Mucosa of stomach (tissue), 1 donor: ENCODE data around the gene FOXJ1.

Experiments
- H3K27me3 ChIP-seq: one replicate; pipeline ENCODE4 v1.7.0; 2013; ENCODE audit warnings: mild to moderate bottlenecking, low read length; ENCODE audit not compliant: control insufficient read depth, insufficient read depth
- H3K36me3 ChIP-seq: one replicate; pipeline ENCODE4 v1.7.0; 2013; ENCODE audit warnings: low read length; ENCODE audit not compliant: control insufficient read depth, insufficient read depth
- H3K4me1 ChIP-seq: one replicate; pipeline ENCODE4 v1.7.0; 2013; ENCODE audit warnings: mild to moderate bottlenecking, low read length; ENCODE audit not compliant: control insufficient read depth, insufficient read depth
- H3K4me3 ChIP-seq: one replicate; pipeline ENCODE4 v1.7.0; 2013; ENCODE audit warnings: low read length
- H3K9ac ChIP-seq: one replicate; pipeline ENCODE4 v1.7.0; 2013; ENCODE audit warnings: mild to moderate bottlenecking, low read length, moderate library complexity
- H3K9me3 ChIP-seq: one replicate; pipeline ENCODE4 v1.7.0; 2013; ENCODE audit warnings: mild to moderate bottlenecking, low read length, moderate library complexity; ENCODE audit not compliant: control insufficient read depth
- donor health status: Pancreatic carcinoma.

Gene FOXJ1

DNA sequence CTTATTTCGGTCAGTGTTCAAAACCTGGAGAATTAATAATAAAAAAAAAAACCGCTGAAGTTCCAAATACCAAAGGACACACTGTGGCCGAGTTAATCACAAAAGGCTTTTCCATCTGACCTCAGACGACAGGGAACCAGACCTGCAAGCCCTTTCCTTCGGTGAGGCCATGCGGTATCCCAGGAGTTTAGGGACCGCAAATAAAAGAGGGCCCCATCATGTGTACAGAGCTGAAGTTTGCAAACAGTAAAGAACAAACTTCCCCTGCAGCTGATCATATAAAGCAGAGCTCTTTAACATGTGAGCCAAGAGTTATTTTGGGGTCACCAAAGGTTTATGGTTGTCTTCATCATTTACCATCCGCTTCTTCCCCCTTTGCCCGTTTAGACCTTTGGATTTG lies 33.0 kb upstream of the FOXJ1 start:
- Histone ChIP-seq H3K9ac (no peak overlapping the region), H3K4me3 (no peak overlapping the region), H3K27me3 (no peaks in the 10 kb centered on the region), H3K4me1 (no peaks in the 10 kb centered on the region), H3K36me3 (no peaks in the 10 kb centered on the region), H3K9me3 (no peaks in the 10 kb centered on the region)

DNA sequence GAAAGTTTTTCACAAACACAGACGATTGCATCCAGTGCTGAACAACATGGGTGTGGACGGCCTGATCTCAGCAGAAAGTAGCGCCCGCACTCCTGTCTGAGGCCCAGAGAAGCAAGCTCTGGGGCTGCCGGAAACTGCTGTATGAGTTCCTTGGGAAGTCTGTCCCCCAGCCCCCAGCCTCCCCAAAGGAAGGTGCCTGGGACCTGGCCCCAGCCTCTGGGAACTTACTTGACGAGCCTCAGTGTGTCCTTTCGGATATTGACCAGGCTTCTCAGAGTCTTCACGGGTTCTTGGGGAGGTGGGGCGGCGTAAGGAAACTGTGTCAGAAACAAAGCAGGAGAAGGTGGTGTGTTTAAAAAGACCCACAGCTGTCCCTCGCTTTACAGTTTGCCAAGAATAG lies 32.4 kb upstream of the FOXJ1 start:
- Histone ChIP-seq H3K36me3 (no peaks in the 10 kb centered on the region), H3K9me3 (no peaks in the 10 kb centered on the region), H3K4me3 (no peak overlapping the region), H3K4me1 (no peaks in the 10 kb centered on the region), H3K27me3 (no peaks in the 10 kb centered on the region), H3K9ac (no peak overlapping the region)

DNA sequence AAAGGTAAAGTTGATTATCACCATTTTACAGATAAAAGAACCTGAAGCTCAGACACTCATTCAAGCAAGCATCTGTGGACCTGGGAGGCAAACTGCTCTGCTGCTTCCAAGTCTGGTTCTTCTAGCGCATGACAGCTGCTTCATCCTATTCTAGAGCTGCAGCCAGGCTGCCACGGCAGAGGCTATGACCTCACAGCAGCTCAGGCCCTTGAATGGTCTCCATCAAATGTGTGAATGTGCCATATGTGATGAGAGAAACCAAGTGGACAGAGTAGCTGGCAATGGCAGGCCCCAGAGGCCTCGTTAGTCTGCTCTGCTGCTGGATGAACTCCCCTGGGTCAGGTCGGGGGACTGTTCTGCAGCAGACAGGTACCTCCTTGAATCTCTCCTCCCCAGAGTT lies 30.7 kb upstream of the FOXJ1 start:
- no peaks in the 10 kb centered on the region for H3K9me3 ChIP-seq
- no peak overlapping the region for H3K4me3 ChIP-seq
- no peak overlapping the region for H3K9ac ChIP-seq
- no peaks in the 10 kb centered on the region for H3K4me1 ChIP-seq
- no peaks in the 10 kb centered on the region for H3K36me3 ChIP-seq
- no peaks in the 10 kb centered on the region for H3K27me3 ChIP-seq

DNA sequence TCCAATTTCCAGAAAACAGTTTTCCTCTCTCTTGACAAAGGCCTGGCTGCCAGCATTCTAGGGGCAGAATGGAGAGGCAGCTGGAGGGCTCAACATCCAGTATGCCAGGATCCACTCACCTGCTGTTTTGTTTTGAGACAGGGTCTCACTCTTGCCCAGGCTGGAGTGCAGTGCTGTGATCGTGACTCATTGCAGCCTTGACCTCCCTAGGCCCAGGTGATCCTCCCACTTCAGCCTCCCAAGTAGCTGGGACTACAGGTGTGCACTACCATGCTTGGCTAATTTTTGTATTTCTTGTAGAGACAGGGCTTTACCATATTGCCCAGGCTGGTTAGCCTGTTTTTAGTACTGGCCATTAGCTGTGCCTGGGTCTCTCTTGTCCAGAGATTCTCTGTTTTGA lies 29.1 kb upstream of the FOXJ1 start:
- Histone ChIP-seq H3K4me1 (no peaks in the 10 kb centered on the region), H3K9ac (no peak overlapping the region), H3K9me3 (no peaks in the 10 kb centered on the region), H3K36me3 (no peaks in the 10 kb centered on the region), H3K4me3 (no peak overlapping the region), H3K27me3 (no peaks in the 10 kb centered on the region)

DNA sequence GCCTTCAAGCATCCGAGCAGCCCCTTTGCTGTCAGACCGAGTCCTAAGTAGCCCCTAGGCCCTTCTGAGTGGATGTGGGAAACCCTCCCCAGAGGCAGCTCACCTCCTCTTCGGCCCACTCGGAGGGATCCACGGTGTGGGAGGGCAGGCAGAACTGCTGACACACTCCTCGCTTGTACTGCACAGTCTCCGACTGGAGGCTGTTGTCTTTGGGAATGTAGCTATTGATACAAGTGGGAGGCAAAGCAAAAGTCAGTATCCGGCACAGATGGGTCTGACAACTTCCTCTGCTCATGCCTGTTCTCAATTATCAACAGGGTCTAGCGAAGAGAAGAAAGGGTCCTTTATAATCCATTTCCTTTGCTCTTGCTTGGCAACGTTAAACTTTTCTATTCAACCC lies 25.9 kb upstream of the FOXJ1 start:
- no peaks in the 10 kb centered on the region for H3K27me3 ChIP-seq
- no peaks in the 10 kb centered on the region for H3K9me3 ChIP-seq
- no peaks in the 10 kb centered on the region for H3K4me1 ChIP-seq
- no peak overlapping the region for H3K4me3 ChIP-seq
- no peak overlapping the region for H3K9ac ChIP-seq
- no peaks in the 10 kb centered on the region for H3K36me3 ChIP-seq

DNA sequence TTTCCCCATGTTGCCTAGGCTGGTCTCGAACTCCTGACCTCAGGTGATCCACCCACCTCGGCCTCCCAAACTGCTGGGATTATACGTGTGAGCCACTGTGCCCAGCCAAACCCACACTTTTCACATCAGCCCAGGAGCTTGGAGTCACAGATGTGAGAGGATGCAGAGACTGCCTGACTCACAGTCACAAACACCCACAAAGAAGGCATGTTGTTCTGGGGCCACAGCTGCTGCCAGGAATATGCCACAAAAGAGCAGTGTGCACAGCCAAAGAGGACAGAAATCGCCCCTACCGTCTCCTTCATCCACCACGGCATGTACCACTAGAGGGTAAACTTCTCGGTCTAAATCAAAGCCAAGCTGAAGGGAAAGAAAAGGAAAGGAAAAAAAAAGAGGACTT lies 25.1 kb upstream of the FOXJ1 start:
- Histone ChIP-seq H3K9me3 (no peaks in the 10 kb centered on the region), H3K9ac (no peak overlapping the region), H3K4me3 (no peak overlapping the region), H3K36me3 (no peaks in the 10 kb centered on the region), H3K4me1 (no peaks in the 10 kb centered on the region), H3K27me3 (no peaks in the 10 kb centered on the region)

DNA sequence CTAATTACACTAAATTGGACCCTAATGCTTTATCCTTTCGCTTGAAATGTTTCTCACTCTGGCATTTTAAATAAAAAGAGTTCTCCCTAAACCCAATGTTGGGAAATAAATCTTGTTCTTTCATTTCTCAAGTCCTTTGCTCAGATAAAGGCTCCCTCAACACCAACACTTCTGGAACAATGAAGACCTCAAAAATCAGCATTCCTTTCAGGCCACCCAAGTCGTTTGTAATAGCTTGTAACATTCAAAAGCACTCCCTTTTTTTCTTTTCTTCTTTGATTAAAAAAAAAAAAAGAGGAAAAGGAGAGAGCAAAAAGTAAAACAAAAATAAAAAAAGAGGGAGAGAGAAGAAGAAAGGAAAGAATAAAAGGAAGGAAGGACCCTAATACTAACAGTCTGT lies 23.3 kb upstream of the FOXJ1 start:
- no peaks in the 10 kb centered on the region for H3K4me1 ChIP-seq
- no peak overlapping the region for H3K4me3 ChIP-seq
- no peaks in the 10 kb centered on the region for H3K36me3 ChIP-seq
- no peaks in the 10 kb centered on the region for H3K9me3 ChIP-seq
- H3K27me3 ChIP-seq = no peaks in the 10 kb centered on the region
- H3K9ac ChIP-seq = no peak overlapping the region

DNA sequence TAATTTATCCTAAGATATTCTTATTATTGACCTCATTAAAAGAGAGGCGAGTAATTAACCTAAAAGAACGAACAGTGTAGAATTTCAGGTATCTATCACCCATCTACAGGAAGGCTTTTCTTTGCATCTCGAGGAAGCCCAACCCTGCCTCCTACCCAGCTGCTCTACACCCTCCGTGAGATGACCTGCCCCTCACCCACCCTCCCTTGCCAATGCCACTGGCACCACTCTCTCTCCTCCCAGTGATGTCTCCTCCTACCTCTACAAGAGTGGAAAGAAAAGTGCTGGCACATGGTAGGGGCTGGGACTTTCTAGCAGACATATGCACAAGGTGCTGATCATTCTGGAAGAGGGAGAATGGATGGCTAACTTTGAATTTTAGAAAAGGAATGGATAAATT lies 22.9 kb upstream of the FOXJ1 start:
- Histone ChIP-seq H3K36me3 (no peaks in the 10 kb centered on the region), H3K4me3 (no peak overlapping the region), H3K27me3 (no peaks in the 10 kb centered on the region), H3K9me3 (no peaks in the 10 kb centered on the region), H3K4me1 (no peaks in the 10 kb centered on the region), H3K9ac (no peak overlapping the region)

DNA sequence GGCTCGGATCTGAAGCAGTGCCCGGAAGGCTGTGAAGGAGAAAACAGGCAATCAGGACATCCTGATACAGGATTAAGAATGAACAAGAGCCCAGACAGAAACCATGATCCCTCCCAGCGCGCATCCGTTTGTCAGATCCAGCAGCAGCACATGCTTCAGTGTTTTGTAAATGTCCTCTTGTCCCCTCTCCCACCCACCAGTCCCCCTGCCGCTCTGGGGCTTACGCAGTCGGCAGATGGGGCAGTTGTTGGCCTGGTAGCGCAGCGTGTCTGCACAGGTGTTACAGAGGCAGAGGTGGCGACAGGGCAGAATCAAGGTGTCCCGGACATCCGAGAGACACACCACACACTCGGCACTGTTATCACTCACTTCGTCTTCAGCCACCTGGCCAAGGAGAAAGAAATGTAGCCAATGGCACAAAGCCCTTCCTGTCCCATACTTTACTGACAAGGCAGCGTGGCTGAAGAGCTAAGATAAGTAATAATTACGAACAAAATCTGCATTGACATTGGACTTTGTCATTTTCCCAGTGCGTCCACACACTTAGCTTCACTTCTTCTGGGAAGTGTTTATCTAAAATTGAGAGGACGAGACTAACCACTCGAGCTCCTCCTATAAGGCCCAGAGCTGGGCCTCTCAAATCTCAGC lies 20.7 kb upstream of the FOXJ1 start:
- Histone ChIP-seq H3K4me1 (no peaks in the 10 kb centered on the region), H3K9me3 (no peaks in the 10 kb centered on the region), H3K9ac (no peak overlapping the region), H3K27me3 (no peaks in the 10 kb centered on the region), H3K36me3 (no peaks in the 10 kb centered on the region), H3K4me3 (no peak overlapping the region)

DNA sequence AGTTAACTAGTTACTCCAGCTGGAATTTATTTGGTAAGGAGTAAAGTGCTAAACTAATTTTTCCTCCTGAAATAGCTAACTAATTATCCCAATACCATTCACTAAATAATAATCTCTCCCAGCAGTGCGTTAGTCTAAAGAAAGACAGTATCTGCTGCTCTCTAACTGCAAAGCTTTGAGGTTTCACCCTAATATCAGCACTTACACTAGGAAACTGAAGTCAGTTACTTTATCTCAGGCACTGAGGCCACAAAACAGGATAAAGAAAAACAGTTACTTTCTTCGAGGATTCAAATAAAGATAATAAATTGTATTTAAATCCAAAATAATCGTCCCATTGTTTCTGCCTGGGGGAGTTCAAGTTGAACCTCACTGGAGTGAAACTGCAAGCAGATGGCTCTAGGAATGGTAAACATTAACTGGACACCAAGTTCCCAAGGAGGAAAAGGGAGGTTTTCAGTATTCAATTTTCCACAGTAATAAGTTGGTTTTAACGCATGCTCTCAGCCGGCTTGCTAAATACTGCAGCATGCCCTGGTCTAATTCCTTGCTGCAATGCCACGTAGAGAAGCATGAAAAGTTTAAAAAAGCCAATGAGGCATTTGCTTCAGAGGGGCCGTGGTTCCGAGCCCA lies 20.0 kb upstream of the FOXJ1 start:
- Histone ChIP-seq H3K4me1 (no peaks in the 10 kb centered on the region), H3K4me3 (no peak overlapping the region), H3K27me3 (no peaks in the 10 kb centered on the region), H3K9ac (no peak overlapping the region), H3K9me3 (no peaks in the 10 kb centered on the region), H3K36me3 (no peaks in the 10 kb centered on the region)

DNA sequence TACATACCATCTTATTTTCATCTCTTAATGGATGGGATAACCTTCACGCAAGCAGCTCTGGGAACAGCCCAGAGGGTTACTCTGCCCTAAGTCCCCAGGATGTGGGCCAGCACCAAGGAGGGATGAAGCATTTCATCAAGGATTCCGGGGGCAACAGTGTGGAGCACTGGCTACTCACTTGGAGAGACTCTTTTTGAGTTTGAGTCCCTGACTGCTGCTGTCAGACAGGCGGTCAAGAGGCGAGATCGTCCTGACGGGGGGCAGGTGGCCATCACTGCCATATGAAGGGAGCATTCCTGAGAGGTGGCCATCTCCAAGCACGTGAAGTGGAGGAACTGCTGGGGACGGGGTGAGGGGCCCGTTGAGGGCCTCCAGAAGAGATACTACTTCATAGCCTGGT lies 18.1 kb upstream of the FOXJ1 start:
- Histone ChIP-seq H3K4me3 (no peak overlapping the region), H3K9ac (no peak overlapping the region), H3K27me3 (no peaks in the 10 kb centered on the region), H3K36me3 (no peaks in the 10 kb centered on the region), H3K9me3 (no peaks in the 10 kb centered on the region), H3K4me1 (no peaks in the 10 kb centered on the region)

DNA sequence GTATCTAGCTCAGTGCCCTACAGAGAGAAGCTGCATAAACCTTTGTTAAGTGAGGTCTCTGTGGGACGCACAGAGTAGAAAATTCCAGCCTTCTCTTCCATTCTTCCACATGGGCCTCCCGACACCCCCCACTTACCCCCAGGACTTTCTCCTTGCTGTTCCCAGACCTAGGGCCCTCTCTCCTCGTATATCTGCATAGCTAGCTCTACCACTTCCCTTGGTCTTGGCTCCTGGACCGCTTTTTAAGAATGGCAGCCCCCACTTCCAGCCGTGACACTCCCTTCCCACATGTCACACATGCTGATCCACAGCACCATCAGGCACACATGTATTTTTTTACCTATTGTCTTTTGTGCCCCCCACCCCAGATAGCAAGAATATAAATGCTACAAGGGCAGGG lies 16.7 kb upstream of the FOXJ1 start:
- H3K9ac ChIP-seq = no peak overlapping the region
- no peaks in the 10 kb centered on the region for H3K4me1 ChIP-seq
- H3K27me3 ChIP-seq = no peaks in the 10 kb centered on the region
- H3K36me3 ChIP-seq = no peaks in the 10 kb centered on the region
- no peaks in the 10 kb centered on the region for H3K9me3 ChIP-seq
- H3K4me3 ChIP-seq = no peak overlapping the region

DNA sequence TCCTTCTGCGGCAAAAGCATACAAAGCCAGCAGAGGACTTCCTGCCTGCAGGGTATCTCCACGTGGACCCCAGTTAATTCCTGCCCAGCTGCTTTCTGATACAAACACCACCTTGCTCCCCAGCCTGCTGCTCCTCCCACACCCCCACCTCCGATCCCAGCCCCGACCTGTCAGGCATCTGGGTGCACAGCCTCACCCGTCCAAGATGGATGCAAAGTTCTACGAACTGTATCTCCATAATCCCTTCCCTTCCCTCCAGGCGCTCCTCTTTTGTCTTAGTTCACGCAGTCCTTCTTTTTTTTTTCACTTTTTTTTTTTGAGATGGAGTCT lies 15.6 kb upstream of the FOXJ1 start:
- H3K9ac ChIP-seq = no peak overlapping the region
- no peaks in the 10 kb centered on the region for H3K9me3 ChIP-seq
- H3K36me3 ChIP-seq = no peaks in the 10 kb centered on the region
- no peak overlapping the region for H3K4me3 ChIP-seq
- no peaks in the 10 kb centered on the region for H3K27me3 ChIP-seq
- H3K4me1 ChIP-seq = no peaks in the 10 kb centered on the region
